Neuronal stem cell (in vitro differentiated cells): ENCODE data around the gene ZNF784.
A peak's percentile ranks its signal among the peaks of the same experiment; 100 is the strongest.

Experiments
- DNase-seq: peaks from one replicate; pipeline ENCODE4 v3.0.0-alpha.2; 2013; ENCODE audit warnings: low spot score
- H2AFZ ChIP-seq: one replicate; pipeline ENCODE4 v1.6.1; 2013; ENCODE audit warnings: mild to moderate bottlenecking, low read length, inconsistent platforms
- H2AK5ac ChIP-seq: 2 replicates; pipeline ENCODE4 v1.6.1; 2013; ENCODE audit warnings: low read depth, mild to moderate bottlenecking, inconsistent platforms, low read length, moderate library complexity, mixed read lengths
- H2BK120ac ChIP-seq: 2 replicates; pipeline ENCODE4 v1.6.1; 2013; ENCODE audit warnings: low read depth, mild to moderate bottlenecking, inconsistent platforms, low read length, moderate library complexity, mixed read lengths
- H2BK12ac ChIP-seq: one replicate; pipeline ENCODE4 v1.6.1; 2013; ENCODE audit warnings: low read length, inconsistent platforms
- H2BK15ac ChIP-seq: 2 replicates; pipeline ENCODE4 v1.6.1; 2013; ENCODE audit warnings: mild to moderate bottlenecking, low read length, inconsistent platforms, mixed read lengths
- H2BK5ac ChIP-seq: one replicate; pipeline ENCODE4 v1.6.1; 2013; ENCODE audit warnings: inconsistent platforms, mild to moderate bottlenecking, low read length, moderate library complexity
- H3K14ac ChIP-seq: one replicate; pipeline ENCODE4 v1.6.1; 2013; ENCODE audit warnings: low read length, inconsistent platforms
- H3K18ac ChIP-seq: 2 replicates; pipeline ENCODE4 v1.6.1; 2013; ENCODE audit warnings: low read length, inconsistent platforms
- H3K23ac ChIP-seq: 2 replicates; pipeline ENCODE4 v1.6.1; 2013; ENCODE audit warnings: low read depth, mild to moderate bottlenecking, mixed read lengths, low read length, inconsistent platforms; ENCODE audit not compliant: poor library complexity
- H3K27ac ChIP-seq: replicated peaks from 3 replicates; pipeline ENCODE4 v1.5.1; 2013; ENCODE audit warnings: low read length, inconsistent platforms
- H3K27me3 ChIP-seq, 3 experiments: 2 replicates each; pipeline ENCODE4 v1.6.1; 2013; ENCODE audit warnings: low read length in 3 of 3, mild to moderate bottlenecking in 2 of 3, inconsistent platforms in 1 of 3, low read depth in 1 of 3, mixed read lengths in 1 of 3, moderate library complexity in 1 of 3; ENCODE audit not compliant: control insufficient read depth in 3 of 3, insufficient read depth in 3 of 3
- H3K36me3 ChIP-seq, 2 donors: replicated peaks in 1 of 2; 2 replicates each; pipeline ENCODE4 v1.6.1; 2013; ENCODE audit warnings: low read length in 2 of 2; ENCODE audit not compliant: control insufficient read depth in 2 of 2, insufficient read depth in 2 of 2
- H3K4ac ChIP-seq: 2 replicates; pipeline ENCODE4 v1.6.1; 2013; ENCODE audit warnings: inconsistent platforms, mild to moderate bottlenecking, low read length, moderate library complexity
- H3K4me1 ChIP-seq, 2 donors: 1 replicate in 1 of 2; 2 replicates in 1 of 2; pipeline ENCODE4 v1.6.1; 2013; ENCODE audit warnings: low read length in 2 of 2, low read depth in 1 of 2; ENCODE audit not compliant: control insufficient read depth in 2 of 2, insufficient read depth in 1 of 2
- H3K4me2 ChIP-seq: one replicate; pipeline ENCODE4 v1.6.1; 2013; ENCODE audit warnings: mild to moderate bottlenecking, low read length, inconsistent platforms; ENCODE audit not compliant: insufficient read depth, poor library complexity, severe bottlenecking
- H3K4me3 ChIP-seq, 2 donors: 2 replicates each; pipeline ENCODE4 v1.5.1; 2013; ENCODE audit warnings: low read length in 2 of 2, mild to moderate bottlenecking in 2 of 2, inconsistent platforms in 1 of 2, moderate library complexity in 1 of 2
- H3K79me1 ChIP-seq: one replicate; pipeline ENCODE4 v1.6.1; 2013; ENCODE audit warnings: low read depth, mild to moderate bottlenecking, inconsistent platforms, low read length, moderate library complexity
- H3K9ac ChIP-seq: one replicate; pipeline ENCODE4 v1.6.1; 2013; ENCODE audit warnings: mild to moderate bottlenecking, low read depth, low read length, inconsistent platforms; ENCODE audit not compliant: poor library complexity
- H3K9me3 ChIP-seq, 2 donors: replicated peaks in 1 of 2; 2 replicates each; pipeline versions ENCODE3 to v1.6.1; 2013; ENCODE audit warnings: low read length in 2 of 2, mild to moderate bottlenecking in 2 of 2, inconsistent platforms in 1 of 2, low read depth in 1 of 2, mixed read lengths in 1 of 2, moderate library complexity in 1 of 2; ENCODE audit not compliant: control insufficient read depth in 2 of 2, insufficient read depth in 1 of 2
- H4K8ac ChIP-seq: one replicate; pipeline ENCODE4 v1.6.1; 2013; ENCODE audit warnings: low read depth, mild to moderate bottlenecking, inconsistent platforms, low read length, moderate library complexity
- H4K91ac ChIP-seq: one replicate; pipeline ENCODE4 v1.6.1; 2013; ENCODE audit warnings: low read length, low read depth, mild to moderate bottlenecking, inconsistent platforms; ENCODE audit not compliant: poor library complexity
- WGBS, 2 donors: extraction: QIAGEN DNeasy Blood & Tissue Kit; methylation state at CpG; one replicate each; pipeline ENCODE4 v1.1.7; 2013; ENCODE audit warnings: missing lambda C conversion rate in 2 of 2, mixed read lengths in 1 of 2; ENCODE audit not compliant: insufficient read length in 2 of 2, insufficient replicate concordance in 1 of 2; ENCODE audit errors: extremely low coverage in 2 of 2; 5-methylcytosine and 5-hydroxymethylcytosine counted together

Gene ZNF784

DNA sequence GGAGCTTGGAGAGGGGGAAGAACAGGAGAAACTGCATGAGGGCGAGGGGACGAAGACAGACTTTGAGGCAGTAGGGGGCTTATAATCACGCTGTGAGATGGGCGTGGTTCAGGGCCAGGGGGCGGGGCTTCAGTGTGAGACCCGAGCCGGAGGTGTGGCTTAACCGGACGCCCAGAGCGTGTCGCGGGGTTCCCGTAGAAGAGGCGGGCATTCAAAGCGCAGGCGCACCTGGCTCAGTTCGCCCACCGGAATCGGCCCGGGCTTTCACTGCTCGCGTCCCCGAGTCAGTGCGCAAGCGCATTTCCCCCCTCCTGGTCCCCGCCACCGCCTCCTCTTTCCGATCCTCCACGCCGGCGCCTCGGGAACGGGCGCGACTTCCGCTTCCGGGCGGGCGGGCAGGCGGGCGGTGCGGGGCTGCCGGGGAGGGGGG, 19.1 kb downstream of the ZNF784 start:
- no peak overlapping the region for H3K4ac ChIP-seq
- H3K4me1 ChIP-seq: peaks cover 7 to 14% of the 10 kb centered on the region in 2 donors
- no peak overlapping the region for H2BK15ac ChIP-seq
- H2AK5ac ChIP-seq: no peak overlapping the region
- peak overlapping the region; percentile 87 for H2BK5ac ChIP-seq
- peaks cover 7% of the 10 kb centered on the region for H3K79me1 ChIP-seq
- H2AFZ ChIP-seq: peak overlapping the region; percentile 58
- H3K14ac ChIP-seq: no peak overlapping the region
- no CpG with 5 or more reads among the region's 43 CpGs for WGBS, 2 donors
- H4K8ac ChIP-seq: no peak overlapping the region
- no peak overlapping the region for H2BK12ac ChIP-seq
- H3K9me3 ChIP-seq: peaks cover 0 to 7% of the 10 kb centered on the region in 2 donors
- peaks cover 7 to 31% of the 10 kb centered on the region in 2 donors for H3K36me3 ChIP-seq
- no peak overlapping the region for H4K91ac ChIP-seq
- DNase-seq: peak; percentile 99
- no peak overlapping the region for H2BK120ac ChIP-seq
- no peak overlapping the region for H3K9ac ChIP-seq
- no peaks in the 10 kb centered on the region for H3K27me3 ChIP-seq
- H3K18ac ChIP-seq: peak overlapping the region; percentile 80
- peak overlapping the region; percentile 42 for H3K4me2 ChIP-seq
- H3K4me3 ChIP-seq: peak overlapping the region; percentile 72 to 78
- no peak overlapping the region for H3K23ac ChIP-seq
- peak overlapping the region; percentile 100 for H3K27ac ChIP-seq

- WGBS, 2 donors: 100% methylated on average over 1 to 2 of the region's 22 CpGs
- Histone ChIP-seq H3K14ac (no peak overlapping the region), H3K9ac (no peak overlapping the region), H2BK5ac (no peak overlapping the region), H3K79me1 (peaks cover 5% of the 10 kb centered on the region), H2BK120ac (no peak overlapping the region), H4K8ac (no peak overlapping the region), H2BK12ac (peak overlapping the region; percentile 58), H3K23ac (no peak overlapping the region), H3K9me3 (peaks cover 0 to 7% of the 10 kb centered on the region in 2 donors), H3K4ac (no peak overlapping the region), H3K18ac (no peak overlapping the region), H2AFZ (no peak overlapping the region), H3K27me3 (no peaks in the 10 kb centered on the region), H3K27ac (peak overlapping the region; percentile 100), H2AK5ac (peak overlapping the region; percentile 92), H3K36me3 (peaks cover 1 to 17% of the 10 kb centered on the region in 2 donors), H2BK15ac (peak overlapping the region; percentile 79), H3K4me3 (peak overlapping the region in 1 of 2 donors; percentile 78), H3K4me2 (no peak overlapping the region), H3K4me1 (peaks cover 7 to 14% of the 10 kb centered on the region in 2 donors), H4K91ac (no peak overlapping the region)
- no peak for DNase-seq
These were observed 20.6 kb downstream of the ZNF784 start for GRCh38 chr19:55603581-55604292.

GRCh38 chr19:55603115-55603514, 21.3 kb downstream of the ZNF784 start:
- WGBS, 2 donors: no CpG with 5 or more reads among the region's 21 CpGs
- Histone ChIP-seq H3K36me3 (peaks cover 1 to 14% of the 10 kb centered on the region in 2 donors), H3K4me1 (peaks cover 12 to 14% of the 10 kb centered on the region in 2 donors), H2BK5ac (peak overlapping the region; percentile 27), H3K23ac (no peak overlapping the region), H3K9me3 (peaks cover 0 to 7% of the 10 kb centered on the region in 2 donors), H4K91ac (no peak overlapping the region), H2BK12ac (peak overlapping the region; percentile 58), H2BK120ac (no peak overlapping the region), H3K27ac (no peak overlapping the region), H3K27me3 (no peaks in the 10 kb centered on the region), H3K18ac (peak overlapping the region; percentile 51), H3K79me1 (peaks cover 5% of the 10 kb centered on the region), H3K4me3 (no peak overlapping the region), H3K4ac (no peak overlapping the region), H2BK15ac (peak overlapping the region; percentile 79), H4K8ac (no peak overlapping the region), H3K4me2 (no peak overlapping the region), H3K14ac (no peak overlapping the region), H2AK5ac (peak overlapping the region; percentile 92), H2AFZ (no peak overlapping the region), H3K9ac (no peak overlapping the region)
- no peak for DNase-seq

- H3K18ac ChIP-seq: peak overlapping the region; percentile 71
- no peak overlapping the region for H3K4me2 ChIP-seq
- H3K27ac ChIP-seq: no peak overlapping the region
- H3K4ac ChIP-seq: peak overlapping the region; percentile 81
- H2BK5ac ChIP-seq: peak overlapping the region; percentile 27
- peak overlapping the region; percentile 10 for H3K23ac ChIP-seq
- H2AFZ ChIP-seq: no peak overlapping the region
- H3K14ac ChIP-seq: no peak overlapping the region
- peak overlapping the region; percentile 73 for H2BK12ac ChIP-seq
- no CpG with 5 or more reads among the region's 60 CpGs for WGBS, 2 donors
- H3K36me3 ChIP-seq: peaks cover 1 to 11% of the 10 kb centered on the region in 2 donors
- H3K9me3 ChIP-seq: peaks cover 0 to 7% of the 10 kb centered on the region in 2 donors
- H3K79me1 ChIP-seq: peaks cover 4% of the 10 kb centered on the region
- H3K4me3 ChIP-seq: no peak overlapping the region
- H4K91ac ChIP-seq: peak overlapping the region; percentile 22
- H2AK5ac ChIP-seq: peak overlapping the region; percentile 92
- H3K9ac ChIP-seq: no peak overlapping the region
- no peaks in the 10 kb centered on the region for H3K27me3 ChIP-seq
- DNase-seq: no peak
- peaks cover 13 to 14% of the 10 kb centered on the region in 2 donors for H3K4me1 ChIP-seq
- no peak overlapping the region for H4K8ac ChIP-seq
- no peak overlapping the region for H2BK120ac ChIP-seq
- H2BK15ac ChIP-seq: peak overlapping the region; percentile 79
These were observed 22.0 kb downstream of the ZNF784 start for GRCh38 chr19:55602104-55603001.
